Right cardiac atrium (tissue), 5 donors: ENCODE measurements around the gene MSANTD2. TPM values are rescaled to one million over a fixed set of nuclear protein-coding genes. Genes with fewer than 3 reads are reported as not detected.

Source experiments
- ATAC-seq, 2 donors: fragments of 200-7000 bp; cut with Tn5 transposase; one replicate each; pipeline versions ENCODE4 v1.8.0 to v1.9.1; 2020; ENCODE audit warnings: moderate library complexity in 2 of 2, mild to moderate bottlenecking in 1 of 2
- DNase-seq, 3 donors: peaks; one replicate each; pipeline ENCODE4 v3.0.0-alpha.2; 2020
- H3K27ac ChIP-seq: one replicate; pipeline ENCODE4 v1.5.1; 2013; ENCODE audit warnings: mild to moderate bottlenecking, low read length, control low read depth, moderate library complexity
- H3K27me3 ChIP-seq: one replicate; pipeline ENCODE4 v1.6.1; 2013; ENCODE audit not compliant: control insufficient read depth, insufficient read depth
- H3K4me1 ChIP-seq: one replicate; pipeline ENCODE4 v1.6.1; 2013; ENCODE audit warnings: low read length; ENCODE audit not compliant: control insufficient read depth, insufficient read depth
- H3K4me3 ChIP-seq: one replicate; pipeline ENCODE4 v1.5.1; 2013; ENCODE audit warnings: low read length, control low read depth
- H3K9me3 ChIP-seq: one replicate; pipeline ENCODE4 v1.6.1; 2013; ENCODE audit warnings: low read length; ENCODE audit not compliant: control insufficient read depth
- WGBS: extraction: QIAGEN DNeasy Blood & Tissue Kit; methylation state at CpG from one replicate; pipeline ENCODE4 v1.1.7; 2013; 5-methylcytosine and 5-hydroxymethylcytosine counted together
- intact Hi-C, 4 donors: fragments of 100-400 bp; cut with DNase I; formaldehyde crosslinking; loops; one replicate each; pipeline versions ENCODE4 v1.11.0 to v1.14.0; 2022 to 2023
- polyA plus RNA-seq: library from polyadenylated mRNA; stranded (reverse); fragments of 200-250 nt; gene quantifications from one replicate; pipeline ENCODE4 v1.2.3, GENCODE V29; 2013
- total RNA-seq, 4 donors: library from RNA; stranded (reverse); fragmentation: NEBNext Ultra II Directional; extraction: Animal tissue kit (Norgen Biotek cat#: 25700); gene quantifications; one replicate each; pipeline ENCODE4 v1.2.1, GENCODE V29; 2021
- donor health status: healthy with polysubstance abuse.
- donor health status: DM: no; HTN: yes; CAD: no.
- donor health status: DM: no; HTN: no; CAD: no.
- donor health status: DM: no; HTN: yes; CAD: no; lungs with severe emphysema.
- donor health status: DM: yes; HTN: yes; CAD: no.

The MSANTD2 gene
- total and polyA plus RNA-seq, 5 donors: 3.5 to 6.7 (median 5.1) TPM

DNA sequence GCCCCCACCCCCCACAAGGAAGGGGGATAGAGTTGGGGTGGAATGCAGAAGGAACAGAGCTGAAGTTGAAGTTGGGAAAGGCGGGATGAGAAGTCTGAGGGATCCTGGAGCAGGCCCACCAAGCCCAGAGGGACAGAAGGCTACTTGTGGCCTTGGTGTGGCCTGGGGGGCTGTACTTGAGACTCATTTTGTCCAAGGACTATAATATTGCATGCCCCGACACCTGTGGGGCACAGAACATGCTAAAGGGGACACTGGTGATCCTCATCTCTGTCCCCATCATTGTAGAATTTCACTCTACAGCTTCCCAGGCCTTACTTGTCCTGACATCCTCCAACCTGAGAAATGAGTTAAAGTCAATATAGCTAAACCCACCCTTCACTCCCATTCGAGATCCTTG is 39.4 kb downstream of the MSANTD2 start:
- H3K4me1 ChIP-seq: peaks cover 3% of the 10 kb centered on the region
- H3K9me3 ChIP-seq: no peaks in the 10 kb centered on the region
- peak overlapping the region; percentile 80 for H3K27ac ChIP-seq
- intact Hi-C loops: loop anchor here in 3 of 4 donors (5.0 to 10.0 kb wide), 3 partner anchors 74 to 89 kb away; partner anchors contain the start of genes SIAE (in 2 of the 3) and SPA17 (in 2 of the 3)
- no peak for ATAC-seq
- DNase-seq: no peak
- H3K4me3 ChIP-seq: peak overlapping the region; percentile 60
- H3K27me3 ChIP-seq: no peaks in the 10 kb centered on the region
- 59% methylated on average over 3 of the region's 3 CpGs for WGBS

DNA sequence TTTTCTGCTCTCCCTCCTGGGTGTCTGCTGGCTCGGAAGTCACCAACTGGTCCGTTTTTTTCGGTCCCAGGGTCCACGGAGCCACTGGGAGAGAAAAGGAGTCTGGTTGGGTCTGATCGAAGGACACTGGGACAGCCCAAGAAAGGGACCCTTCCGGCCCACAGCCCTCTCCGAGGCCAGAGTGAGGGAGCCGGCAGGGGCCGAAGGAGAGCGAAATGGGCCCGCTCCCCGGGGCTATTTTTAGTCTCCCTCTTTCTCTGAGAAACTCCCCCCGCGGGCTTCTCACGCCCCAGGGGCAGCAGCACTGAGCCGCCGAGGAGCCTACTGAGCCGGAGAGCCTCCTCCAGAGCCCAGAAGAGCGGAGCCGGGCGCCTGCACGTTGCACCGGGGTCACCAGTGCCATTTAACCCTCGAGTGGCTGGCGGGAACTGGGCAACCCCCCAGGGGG is 40.0 kb downstream of the MSANTD2 start:
- Histone ChIP-seq H3K27me3 (no peaks in the 10 kb centered on the region), H3K9me3 (no peaks in the 10 kb centered on the region), H3K27ac (peak overlapping the region; percentile 80), H3K4me3 (peak overlapping the region; percentile 60), H3K4me1 (peaks cover 3% of the 10 kb centered on the region)
- WGBS: 2% methylated on average over 25 of the region's 25 CpGs
- intact Hi-C loops: loop anchor here in 3 of 4 donors (5.0 to 10.0 kb wide), 3 partner anchors 75 to 88 kb away; partner anchors contain the start of genes SIAE (in 2 of the 3) and SPA17 (in 2 of the 3)
- DNase-seq: peak in 2 of 3 donors; percentile 64 to 81
- ATAC-seq: peak in 1 of 2 donors; percentile 0

DNA sequence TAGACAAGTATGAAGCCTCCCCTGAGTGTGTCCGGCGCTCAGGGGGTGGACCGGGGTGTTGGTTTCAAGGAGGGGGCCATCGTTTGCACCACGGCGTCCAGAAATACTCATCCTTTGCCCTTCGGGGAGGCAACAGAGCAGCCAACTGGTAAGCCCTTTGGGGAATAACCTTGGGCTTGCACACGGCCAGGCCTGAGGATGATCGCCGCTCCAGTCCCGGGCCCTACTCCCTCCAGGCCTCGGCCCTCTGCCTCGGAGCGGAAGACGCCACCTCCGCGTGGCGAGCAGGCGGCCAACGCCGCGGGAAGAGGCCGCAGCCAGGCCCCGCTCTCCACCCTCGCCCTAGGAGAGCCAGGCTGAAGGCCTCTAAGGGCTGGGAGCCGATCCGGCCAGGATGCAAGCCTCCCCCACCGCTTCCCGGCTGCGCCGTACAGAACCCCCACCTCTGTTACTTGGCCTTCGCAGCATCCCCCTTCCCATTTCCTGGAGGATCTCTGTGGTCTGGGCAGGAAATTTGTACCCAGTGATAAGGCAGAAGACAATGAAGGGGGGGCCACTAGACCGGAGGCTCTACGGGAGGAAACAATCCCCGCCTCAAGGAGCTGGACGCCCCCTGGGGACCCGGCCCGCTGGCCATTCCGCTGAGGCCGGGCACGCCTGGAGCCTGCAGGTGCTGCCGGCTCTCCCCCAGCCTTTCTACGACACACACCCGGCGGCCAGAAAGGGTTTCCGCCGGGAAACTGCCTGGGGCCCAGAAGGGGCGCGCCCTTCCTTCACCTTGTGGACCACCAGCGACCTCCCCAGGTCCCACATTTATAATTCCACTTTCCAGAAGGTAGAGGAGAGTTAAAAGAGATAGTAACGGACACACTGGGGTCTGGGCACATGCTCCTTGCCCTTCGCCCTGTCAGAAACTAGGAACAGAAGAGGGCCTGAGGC is 40.7 kb downstream of the MSANTD2 start:
- ATAC-seq (peak; percentile 78 to 80), DNase-seq (peak; percentile 77 to 91 (median 87))
- intact Hi-C loops: loop anchor here in 3 of 4 donors (5.0 to 10.0 kb wide), 3 partner anchors 75 to 87 kb away; partner anchors contain the start of genes SIAE (in 2 of the 3) and SPA17 (in 2 of the 3)
- H3K27ac ChIP-seq: peak overlapping the region; percentile 80
- H3K9me3 ChIP-seq: no peaks in the 10 kb centered on the region
- H3K4me1 ChIP-seq: peaks cover 3% of the 10 kb centered on the region
- H3K4me3 ChIP-seq: peak overlapping the region; percentile 60
- no peaks in the 10 kb centered on the region for H3K27me3 ChIP-seq
- WGBS: 19% methylated on average over 52 of the region's 52 CpGs

DNA sequence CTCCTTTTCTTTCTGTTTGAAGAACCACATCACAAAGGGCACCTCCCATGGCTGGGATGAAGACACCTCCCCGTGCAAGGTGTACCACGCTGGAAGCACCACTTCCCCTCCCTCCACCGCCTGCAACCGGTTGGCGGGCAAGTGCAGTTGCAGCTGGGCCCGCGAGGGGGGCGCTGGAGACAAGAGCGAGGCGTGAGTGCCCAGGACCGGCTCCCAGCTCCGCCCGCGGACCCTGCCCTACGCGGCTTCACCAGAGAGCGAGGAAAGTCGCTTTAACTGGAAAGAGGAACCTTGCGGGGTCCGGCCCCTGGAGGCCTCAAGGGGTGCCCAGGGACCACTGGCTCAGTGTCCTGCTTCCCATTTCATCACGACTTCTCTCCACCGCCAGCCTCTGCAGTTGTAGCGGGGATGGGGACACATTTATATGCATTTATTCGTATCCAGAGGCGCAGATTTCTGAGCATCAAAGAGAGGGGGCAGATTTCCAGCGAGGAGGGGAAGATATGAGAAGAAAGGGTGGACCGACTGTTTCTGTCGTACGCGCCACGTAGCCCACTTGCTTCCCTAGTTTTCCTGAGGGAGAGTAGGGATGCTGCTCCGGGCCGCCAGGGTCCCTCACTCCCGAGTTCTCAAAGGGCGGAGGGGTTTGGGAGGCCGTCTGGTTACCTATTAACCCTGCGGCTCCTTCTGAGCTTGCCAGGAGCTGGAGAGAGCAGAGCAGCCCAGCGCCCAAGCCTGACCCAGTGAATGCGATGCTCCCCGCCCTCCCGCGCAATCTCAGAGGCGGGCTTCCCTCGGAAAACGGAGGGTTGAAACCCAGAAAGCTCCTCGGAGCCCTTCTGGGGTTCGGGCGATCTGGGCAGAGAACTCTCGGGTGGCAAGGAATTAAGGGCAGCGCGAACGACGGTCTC is 41.6 kb downstream of the MSANTD2 start:
- peak overlapping the region; percentile 42 for H3K27ac ChIP-seq
- no peaks in the 10 kb centered on the region for H3K9me3 ChIP-seq
- peaks cover 3% of the 10 kb centered on the region for H3K4me1 ChIP-seq
- H3K4me3 ChIP-seq: peak overlapping the region; percentile 60
- DNase-seq (peak; percentile 79 to 91 (median 87)), ATAC-seq (peak; percentile 52 to 53)
- WGBS: 7% methylated on average over 53 of the region's 53 CpGs
- intact Hi-C loops: no loop called here
- H3K27me3 ChIP-seq: no peaks in the 10 kb centered on the region

DNA sequence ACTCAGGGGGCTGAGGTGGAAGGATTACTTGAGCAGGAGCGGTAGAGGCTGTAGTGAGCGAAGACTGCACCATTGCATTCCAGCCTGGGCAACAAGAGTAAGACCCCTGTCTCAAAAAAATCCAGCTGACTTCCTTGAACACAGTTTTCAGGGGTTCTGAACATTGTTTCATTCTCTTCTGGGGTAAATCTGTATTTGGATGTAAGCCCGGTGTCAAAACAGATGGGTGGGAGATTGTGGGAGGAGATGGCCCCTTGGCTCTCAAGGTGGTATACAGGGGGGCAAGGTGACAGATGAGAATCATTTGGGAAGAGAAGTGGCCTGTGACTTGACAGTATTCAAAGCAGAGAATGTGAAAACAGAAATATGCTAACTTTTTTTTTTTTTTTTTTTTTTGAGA is 42.9 kb downstream of the MSANTD2 start:
- intact Hi-C loops: no loop called here
- DNase-seq (no peak), ATAC-seq (no peak)
- WGBS: 51% methylated on average over 3 of the region's 3 CpGs
- H3K4me3 ChIP-seq: no peak overlapping the region
- H3K9me3 ChIP-seq: no peaks in the 10 kb centered on the region
- peaks cover 3% of the 10 kb centered on the region for H3K4me1 ChIP-seq
- no peak overlapping the region for H3K27ac ChIP-seq
- H3K27me3 ChIP-seq: no peaks in the 10 kb centered on the region

DNA sequence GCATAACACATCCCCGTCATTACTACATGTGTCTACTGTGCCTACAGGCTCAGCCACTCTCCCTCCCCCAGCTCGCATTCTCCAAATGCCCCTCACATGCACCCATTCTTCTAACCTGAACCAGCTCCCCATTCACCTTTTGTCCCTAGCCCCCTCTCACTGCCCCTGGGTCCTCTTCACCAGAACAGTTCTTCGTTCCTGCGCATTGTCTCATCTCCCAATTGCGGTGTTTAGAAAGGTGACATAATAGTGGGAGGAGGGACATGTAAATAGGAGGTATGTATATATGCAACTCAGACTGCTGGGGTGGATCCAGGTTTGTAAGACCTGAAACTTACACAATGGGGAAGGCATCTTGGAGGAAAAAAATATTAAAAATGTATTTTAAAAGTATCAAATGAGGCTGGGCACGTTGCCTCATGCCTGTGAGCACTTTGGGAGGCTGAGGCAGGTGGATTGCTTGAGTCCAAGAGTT is 43.4 kb downstream of the MSANTD2 start:
- Histone ChIP-seq H3K4me3 (no peak overlapping the region), H3K27me3 (no peaks in the 10 kb centered on the region), H3K4me1 (peaks cover 3% of the 10 kb centered on the region), H3K27ac (no peak overlapping the region), H3K9me3 (no peaks in the 10 kb centered on the region)
- DNase-seq: no peak
- ATAC-seq: no peak
- 43% methylated on average over 6 of the region's 6 CpGs for WGBS
- intact Hi-C loops: no loop called here

DNA sequence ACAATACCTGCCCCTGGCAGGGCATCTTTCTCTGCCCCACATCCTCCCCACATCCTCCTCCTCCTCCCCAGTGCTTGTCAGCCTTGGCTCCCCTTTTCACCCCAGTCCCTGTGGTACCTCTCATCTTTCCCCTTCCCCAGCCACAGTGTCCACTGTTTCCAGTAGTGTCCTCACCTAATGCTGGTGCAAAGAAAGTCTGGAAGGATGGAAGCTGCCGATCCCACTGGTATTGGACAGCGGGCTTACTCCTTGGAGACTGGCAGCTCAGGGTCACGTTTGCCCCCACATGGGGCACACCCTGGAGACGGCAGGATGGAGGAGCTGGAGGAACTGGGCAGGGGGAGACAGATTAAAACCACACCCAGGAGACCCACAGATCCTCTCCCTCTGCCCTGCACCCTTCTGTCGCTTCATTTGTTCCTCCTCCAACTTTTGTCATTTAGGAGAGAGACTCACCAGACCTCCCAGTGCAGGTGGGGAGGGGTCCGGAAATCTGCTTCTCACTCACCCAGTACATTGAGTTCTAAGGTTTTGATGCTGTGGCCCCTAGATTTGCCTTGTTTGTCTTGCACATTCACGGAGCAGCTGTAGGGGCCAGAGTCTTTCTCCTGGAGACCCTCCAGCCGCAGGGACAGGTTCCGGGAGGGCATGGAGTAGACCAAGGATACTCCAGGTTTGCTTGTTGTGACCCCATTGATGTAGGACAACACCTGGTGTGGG is 44.0 kb downstream of the MSANTD2 start:
- Histone ChIP-seq H3K4me1 (peaks cover 3% of the 10 kb centered on the region), H3K4me3 (no peak overlapping the region), H3K27me3 (no peaks in the 10 kb centered on the region), H3K27ac (no peak overlapping the region), H3K9me3 (no peaks in the 10 kb centered on the region)
- no peak for ATAC-seq
- intact Hi-C loops: no loop called here
- DNase-seq: no peak
- WGBS: 38% methylated on average over 9 of the region's 9 CpGs

DNA sequence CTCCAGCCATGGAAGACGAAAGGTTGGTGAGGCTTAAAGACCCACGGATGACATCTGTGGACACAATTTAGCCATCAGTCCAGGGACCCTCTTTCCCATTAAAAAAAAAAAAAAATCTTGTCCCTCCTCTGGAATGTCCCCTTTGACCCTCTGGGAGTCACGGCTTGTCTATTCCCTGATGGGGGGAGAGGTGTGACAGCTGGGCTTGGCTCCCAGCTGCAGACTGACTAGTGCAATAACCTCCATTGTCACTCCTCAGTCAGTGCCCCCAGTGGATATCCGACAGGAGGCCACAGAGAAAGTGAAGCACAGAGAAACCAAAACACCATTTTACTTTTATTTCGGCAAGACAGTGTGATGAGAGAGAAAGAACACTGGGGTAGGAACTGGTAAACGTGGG is 45.5 kb downstream of the MSANTD2 start:
- intact Hi-C loops: no loop called here
- H3K9me3 ChIP-seq: no peaks in the 10 kb centered on the region
- H3K27me3 ChIP-seq: no peaks in the 10 kb centered on the region
- H3K27ac ChIP-seq: no peak overlapping the region
- peaks cover 3% of the 10 kb centered on the region for H3K4me1 ChIP-seq
- H3K4me3 ChIP-seq: no peak overlapping the region
- no peak for ATAC-seq
- DNase-seq: no peak
- 62% methylated on average over 6 of the region's 6 CpGs for WGBS

DNA sequence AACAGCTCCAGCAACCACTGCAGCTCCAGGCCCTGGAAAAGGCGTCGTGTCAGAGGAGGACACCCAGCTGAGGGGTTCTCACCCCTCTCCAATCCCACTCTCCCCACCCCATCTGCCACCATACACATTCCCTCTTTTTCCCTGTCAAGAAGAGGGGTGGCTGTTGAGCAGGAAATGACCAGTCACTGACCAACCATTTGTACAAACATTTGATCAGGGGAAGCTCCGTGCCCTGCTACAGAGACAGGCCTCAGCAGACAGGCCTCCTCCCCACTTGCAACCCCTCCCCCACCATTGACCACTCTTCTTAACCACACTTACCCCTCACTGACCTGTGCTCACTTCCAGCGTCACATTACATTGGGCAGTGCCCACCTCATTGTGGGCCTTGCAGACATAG is 45.9 kb downstream of the MSANTD2 start:
- 74% methylated on average over 4 of the region's 4 CpGs for WGBS
- DNase-seq (no peak), ATAC-seq (no peak)
- no peaks in the 10 kb centered on the region for H3K27me3 ChIP-seq
- H3K4me1 ChIP-seq: peaks cover 4% of the 10 kb centered on the region
- H3K27ac ChIP-seq: no peak overlapping the region
- H3K9me3 ChIP-seq: no peaks in the 10 kb centered on the region
- no peak overlapping the region for H3K4me3 ChIP-seq
- intact Hi-C loops: no loop called here

DNA sequence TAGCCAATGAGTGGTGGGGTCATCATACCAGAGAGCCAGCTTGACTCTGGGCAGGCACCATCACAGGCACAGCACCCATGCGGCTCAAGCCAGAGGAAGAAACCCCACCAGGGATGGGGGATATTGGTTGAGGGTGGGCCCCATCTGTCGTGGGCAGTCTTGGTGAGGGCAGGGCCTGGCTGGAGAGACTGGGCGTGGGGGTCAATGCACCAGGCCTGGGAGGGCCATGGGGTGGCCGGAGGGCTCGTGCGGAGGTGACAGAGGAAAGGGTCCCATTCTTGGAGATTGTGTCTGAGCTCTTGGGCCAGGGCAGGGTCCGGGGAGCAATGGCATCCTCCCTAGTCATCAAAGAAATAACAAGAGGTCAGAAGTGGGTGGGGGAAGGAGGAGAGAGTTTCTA is 46.6 kb downstream of the MSANTD2 start:
- H3K27me3 ChIP-seq: no peaks in the 10 kb centered on the region
- intact Hi-C loops: no loop called here

More for the DNA sequence above, 46.6 kb downstream of the MSANTD2 start:
- no peaks in the 10 kb centered on the region for H3K9me3 ChIP-seq
- no peak overlapping the region for H3K4me3 ChIP-seq
- ATAC-seq (no peak), DNase-seq (peak in 1 of 3 donors; percentile 61)
- 85% methylated on average over 7 of the region's 7 CpGs for WGBS
- no peak overlapping the region for H3K27ac ChIP-seq
- peaks cover 2% of the 10 kb centered on the region for H3K4me1 ChIP-seq
